Endothelial cell of umbilical vein (primary cell): ENCODE data around the gene SPATA3. TPM values are rescaled to one million over a fixed set of nuclear protein-coding genes. Genes with fewer than 3 reads are reported as not detected.

Source experiments
- BruUV-seq: library from RNA; stranded (reverse); fragments of 400-500 nt; replicated peaks from 2 replicates; lab custom pipeline; 2021; lab: Mats Ljungman, UMichigan
- CTCF ChIA-PET: fragments of 300-600, 350-600 bp; sonication (Branson Sonifier 250); formaldehyde crosslinking; loops from one replicate; lab custom pipeline; 2021; ENCODE audit warnings: antibody characterized with exemption, inconsistent platforms; lab: Charles Lee
- POLR2A ChIA-PET: fragments of 300-600, 350-600 bp; sonication (Branson Sonifier 250); formaldehyde crosslinking; loops from one replicate; lab custom pipeline; 2021; ENCODE audit warnings: antibody characterized with exemption, inconsistent platforms; lab: Charles Lee
- DNase-seq: peaks from one replicate; pipeline ENCODE4 v3.0.0-alpha.2; 2011; ENCODE audit warnings: low read depth, low spot score
- FAIRE-seq: peaks from 2 replicates; lab custom pipeline; 2011; peaks lifted over from hg19 to GRCh38; lab: Jason Lieb, UNC
- H2AFZ ChIP-seq: 2 replicates; pipeline ENCODE4 v1.6.0; 2012; ENCODE audit warnings: low read depth, low read length, control low read depth, inconsistent platforms
- H3K27ac ChIP-seq: 2 replicates; pipeline ENCODE4 v1.5.1; 2011; ENCODE audit warnings: low read depth, mild to moderate bottlenecking, control low read depth, low read length, moderate library complexity; ENCODE audit not compliant: insufficient read depth
- H3K27me3 ChIP-seq, 2 experiments: 2 replicates each; pipeline versions ENCODE4 v1.6.0 to v1.6.1; 2011; ENCODE audit warnings: low read length in 2 of 2, mixed read lengths in 1 of 2; ENCODE audit not compliant: control insufficient read depth in 2 of 2, insufficient read depth in 2 of 2
- H3K36me3 ChIP-seq, 2 experiments: 2 replicates in 1 of 2; 3 replicates in 1 of 2; pipeline ENCODE4 v1.5.1; 2011; ENCODE audit warnings: low read length in 2 of 2, mild to moderate bottlenecking in 1 of 2, moderate library complexity in 1 of 2; ENCODE audit not compliant: control insufficient read depth in 2 of 2, insufficient read depth in 2 of 2; ENCODE audit errors: extremely low read depth in 1 of 2
- H3K4me1 ChIP-seq: 3 replicates; pipeline ENCODE4 v1.5.1; 2011; ENCODE audit warnings: mild to moderate bottlenecking, low read length; ENCODE audit not compliant: control insufficient read depth, insufficient read depth; ENCODE audit errors: extremely low read depth
- H3K4me2 ChIP-seq: 2 replicates; pipeline ENCODE4 v1.6.1; 2011; ENCODE audit warnings: low read length, control low read depth, mixed read lengths; ENCODE audit not compliant: insufficient read depth
- H3K4me3 ChIP-seq, 3 experiments: fragments of 200-600 bp in 1 of 3; sonication (generic), shearing (Covaris generic) in 1 of 3; replicated peaks in 1 of 3; 2 replicates each; pipeline ENCODE4 v1.5.1; 2011 to 2016; ENCODE audit warnings: control low read depth in 3 of 3, low read length in 3 of 3, mild to moderate bottlenecking in 2 of 3, inconsistent platforms in 1 of 3, low read depth in 1 of 3, moderate library complexity in 1 of 3; ENCODE audit not compliant: insufficient read depth in 1 of 3
- H3K79me2 ChIP-seq: 2 replicates; pipeline ENCODE4 v1.6.0; 2012; ENCODE audit warnings: low read length, inconsistent platforms; ENCODE audit not compliant: control insufficient read depth, insufficient read depth
- H3K9ac ChIP-seq: replicated peaks from 2 replicates; pipeline ENCODE3; 2011; ENCODE audit warnings: low read length, control low read depth; ENCODE audit not compliant: insufficient read depth; ENCODE audit errors: extremely low read depth
- H3K9me1 ChIP-seq: replicated peaks from 3 replicates; pipeline ENCODE4 v1.6.0; 2011; ENCODE audit warnings: mild to moderate bottlenecking, low read length; ENCODE audit not compliant: control insufficient read depth, insufficient read depth; ENCODE audit errors: extremely low read depth
- H3K9me3 ChIP-seq: replicated peaks from 2 replicates; pipeline ENCODE4 v1.5.1; 2012; ENCODE audit warnings: low read length, inconsistent platforms; ENCODE audit not compliant: control insufficient read depth, insufficient read depth
- H4K20me1 ChIP-seq: replicated peaks from 2 replicates; pipeline ENCODE3; 2011; ENCODE audit warnings: mild to moderate bottlenecking, low read length; ENCODE audit not compliant: control insufficient read depth, insufficient read depth; ENCODE audit errors: extremely low read depth
- EZH2 ChIP-seq: IDR thresholded peaks from 2 replicates; pipeline ENCODE4 v1.6.1; 2012; ENCODE audit warnings: borderline replicate concordance, low read depth, mild to moderate bottlenecking, moderate library complexity, low read length, inconsistent platforms; ENCODE audit not compliant: severe bottlenecking
- FOS ChIP-seq: IDR thresholded peaks from 2 replicates; pipeline ENCODE4 v1.6.1; 2011; ENCODE audit warnings: mild to moderate bottlenecking, low read length, moderate library complexity, borderline replicate concordance; ENCODE audit not compliant: insufficient read depth
- GATA2 ChIP-seq: IDR thresholded peaks from 2 replicates; pipeline ENCODE4 v1.7.0; 2011; ENCODE audit warnings: low read depth, mild to moderate bottlenecking, moderate library complexity, mixed read lengths, low read length; ENCODE audit not compliant: insufficient read length, insufficient read depth
- JUN ChIP-seq: IDR thresholded peaks from 2 replicates; pipeline ENCODE4 v1.6.1; 2011; ENCODE audit warnings: borderline replicate concordance, low read depth; ENCODE audit not compliant: insufficient read length, insufficient read depth
- MYC ChIP-seq: IDR thresholded peaks from one replicate; pipeline ENCODE4 v1.6.1; 2011; ENCODE audit warnings: mild to moderate bottlenecking, low read depth, low read length
- POLR2A ChIP-seq: IDR thresholded peaks from 2 replicates; pipeline ENCODE4 v1.6.1; 2012; ENCODE audit warnings: low read depth, mild to moderate bottlenecking, control low read depth, low read length
- POLR2AphosphoS5 ChIP-seq: IDR thresholded peaks from 2 replicates; pipeline ENCODE4 v1.6.1; 2012; ENCODE audit warnings: low read depth, mild to moderate bottlenecking, control low read depth, low read length, moderate library complexity; ENCODE audit not compliant: insufficient read depth
- dilution Hi-C: fragments of 300-500 bp; cut with MboI; formaldehyde crosslinking; loops from one replicate; pipeline ENCODE4 v1.15.0; 2019; ENCODE audit warnings: low sequenced_read_pairs; ENCODE audit not compliant: extremely low pct_ligation_motif_present
- intact Hi-C: fragments of 100-400 bp; cut with micrococcal nuclease; formaldehyde crosslinking; loops from one replicate; pipeline ENCODE4 v1.10.0; 2022
- polyA plus RNA-seq, 4 experiments: library from polyadenylated mRNA; depleted of rRNA in 3 of 4; stranded (reverse) in 3 of 4; unstranded in 1 of 4; fragments of >200 nt; gene quantifications; 2 replicates each; pipeline versions ENCODE4 v1.2.1 to v1.2.3, GENCODE V29; 2011 to 2012; ENCODE audit warnings: missing spikeins in 1 of 4
- total RNA-seq: library from RNA; stranded (reverse); gene quantifications from 2 replicates; pipeline ENCODE4 v1.2.3, GENCODE V29; 2021
- TF ChIP-seq, protein P1 (sequence below): IDR thresholded peaks from 2 replicates; pipeline ENCODE4 v1.6.1; 2011; ENCODE audit not compliant: insufficient read depth, insufficient read length
- TF ChIP-seq, protein P2 (sequence below), 2 donors: IDR thresholded peaks; 1 replicate in 1 of 2; 2 replicates in 1 of 2; pipeline ENCODE4 v1.5.1; 2011; ENCODE audit warnings: low read length in 2 of 2, mild to moderate bottlenecking in 2 of 2, moderate library complexity in 2 of 2, control low read depth in 1 of 2, inconsistent platforms in 1 of 2, low read depth in 1 of 2; ENCODE audit not compliant: insufficient read depth in 1 of 2; ENCODE audit errors: extremely low read depth in 1 of 2

Gene SPATA3
- total and polyA plus RNA-seq, 2 donors (not counting 3 experiments of a cell fraction or from before 2014, with no cell fraction given) = not detected

DNA sequence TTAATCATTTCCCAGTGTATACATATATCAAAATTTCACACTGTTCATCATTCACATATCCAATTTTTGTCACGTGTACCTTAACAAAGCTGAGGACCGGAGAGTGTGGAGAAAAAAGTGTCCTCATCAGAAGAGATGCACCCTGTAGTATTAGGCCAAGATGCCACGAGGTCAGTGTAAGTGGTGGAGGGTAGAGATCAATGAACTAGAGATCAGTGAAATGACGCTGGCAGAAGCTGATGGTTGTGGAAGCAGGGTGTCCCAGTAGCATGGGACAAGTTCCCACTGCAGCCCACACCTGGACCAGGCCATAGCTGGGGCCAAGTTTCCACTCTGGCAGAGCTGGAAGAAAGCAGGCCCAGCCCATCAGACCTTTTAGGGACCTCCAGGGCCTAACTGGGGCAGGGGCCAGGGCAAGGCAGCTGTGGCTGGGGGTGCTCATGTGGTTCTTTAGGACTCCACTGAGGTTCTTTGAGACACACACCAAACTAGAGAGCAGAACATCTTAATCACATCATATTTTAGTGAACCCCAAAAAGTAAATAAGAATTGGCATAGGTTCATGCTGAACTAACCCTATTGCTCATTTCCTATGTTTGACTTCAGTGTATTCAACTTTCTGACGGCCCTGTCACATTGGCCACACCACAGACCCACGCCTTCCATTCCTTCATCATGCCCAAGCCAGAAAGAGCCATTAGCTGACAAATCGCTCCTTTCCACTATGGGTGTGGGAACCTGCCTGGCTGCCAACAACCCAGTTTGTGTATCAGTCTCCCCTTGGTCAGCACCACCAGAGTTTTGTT, 49.3 kb upstream of the SPATA3 start:
- Histone ChIP-seq H3K9ac (no peak overlapping the region), H3K9me3 (no peaks in the 10 kb centered on the region), H3K27ac (no peak overlapping the region), H4K20me1 (no peaks in the 10 kb centered on the region), H2AFZ (no peak overlapping the region), H3K27me3 (no peaks in the 10 kb centered on the region), H3K4me1 (no peaks in the 10 kb centered on the region), H3K4me2 (no peak overlapping the region), H3K36me3 (no peaks in the 10 kb centered on the region), H3K4me3 (no peak overlapping the region), H3K79me2 (no peaks in the 10 kb centered on the region), H3K9me1 (no peaks in the 10 kb centered on the region)
- TF ChIP-seq, protein P1, sequence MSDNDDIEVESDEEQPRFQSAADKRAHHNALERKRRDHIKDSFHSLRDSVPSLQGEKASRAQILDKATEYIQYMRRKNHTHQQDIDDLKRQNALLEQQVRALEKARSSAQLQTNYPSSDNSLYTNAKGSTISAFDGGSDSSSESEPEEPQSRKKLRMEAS = no peak
- TF ChIP-seq POLR2AphosphoS5 = no peak
- no peak for TF ChIP-seq GATA2
- TF ChIP-seq JUN = no peak
- TF ChIP-seq EZH2 = no peak
- TF ChIP-seq, protein P2, sequence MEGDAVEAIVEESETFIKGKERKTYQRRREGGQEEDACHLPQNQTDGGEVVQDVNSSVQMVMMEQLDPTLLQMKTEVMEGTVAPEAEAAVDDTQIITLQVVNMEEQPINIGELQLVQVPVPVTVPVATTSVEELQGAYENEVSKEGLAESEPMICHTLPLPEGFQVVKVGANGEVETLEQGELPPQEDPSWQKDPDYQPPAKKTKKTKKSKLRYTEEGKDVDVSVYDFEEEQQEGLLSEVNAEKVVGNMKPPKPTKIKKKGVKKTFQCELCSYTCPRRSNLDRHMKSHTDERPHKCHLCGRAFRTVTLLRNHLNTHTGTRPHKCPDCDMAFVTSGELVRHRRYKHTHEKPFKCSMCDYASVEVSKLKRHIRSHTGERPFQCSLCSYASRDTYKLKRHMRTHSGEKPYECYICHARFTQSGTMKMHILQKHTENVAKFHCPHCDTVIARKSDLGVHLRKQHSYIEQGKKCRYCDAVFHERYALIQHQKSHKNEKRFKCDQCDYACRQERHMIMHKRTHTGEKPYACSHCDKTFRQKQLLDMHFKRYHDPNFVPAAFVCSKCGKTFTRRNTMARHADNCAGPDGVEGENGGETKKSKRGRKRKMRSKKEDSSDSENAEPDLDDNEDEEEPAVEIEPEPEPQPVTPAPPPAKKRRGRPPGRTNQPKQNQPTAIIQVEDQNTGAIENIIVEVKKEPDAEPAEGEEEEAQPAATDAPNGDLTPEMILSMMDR (IDR thresholded peaks at IDR 0.05; ENCODE audit: extremely low read depth in 1 of 2, insufficient read depth in 1 of 2, low read depth in 1 of 2, low read length in 2 of 2) = no peak
- no peak for TF ChIP-seq FOS
- TF ChIP-seq POLR2A = no peak
- no peak for TF ChIP-seq MYC
- ChIA-PET CTCF (interaction anchor here (1.4 to 1.7 kb wide), 2 partner anchors 9 to 99 kb away, joined by 4 to 5 read pairs; no protein-coding TSS in a partner anchor), POLR2A (no interaction called here)
- intact Hi-C loops (no loop called here), dilution Hi-C loops (no loop called here)
- DNase-seq (no peak), FAIRE-seq (no peak)
- no TSS peak for BruUV-seq
